ENCODE data around the gene SIGLEC9. TPM values are rescaled to one million over a fixed set of nuclear protein-coding genes. Genes with fewer than 3 reads are reported as not detected.

SIGLEC9 gene
- total RNA-seq, 4 donors from 2014 or later, result 2.0 to 2.2 TPM; not detected in 2

- in situ Hi-C loops (cut with MboI; ENCODE audit: low pct_ligation_motif_present in 1 of 4, low pct_unique_long_range_greater_than_20kb in 1 of 4, low sequenced_read_pairs in 3 of 4), result no loop called here
- peaks cover 7% of the 10 kb centered on the region for H3K27me3 ChIP-seq
- no peak for DNase-seq
- WGBS, 2 donors (ENCODE audit: low coverage in 1 of 2), result 16 to 37% methylated on average over 4 of the region's 4 CpGs
- H3K27ac ChIP-seq, result no peak overlapping the region
- no peaks in the 10 kb centered on the region for H3K4me1 ChIP-seq
- intact Hi-C loops (cut with DNase I; ENCODE audit: low total_unique reads), result no loop called here
- no peaks in the 10 kb centered on the region for H3K36me3 ChIP-seq
- H3K9me3 ChIP-seq, result no peaks in the 10 kb centered on the region
- no peak for TF ChIP-seq CTCF (IDR thresholded peaks at IDR 0.05)
- TF ChIP-seq POLR2AphosphoS5 (IDR thresholded peaks at IDR 0.05), result no peak
- TF ChIP-seq EP300 (IDR thresholded peaks at IDR 0.05; ENCODE audit: low read depth), result no peak
- no peak overlapping the region for H3K4me3 ChIP-seq
These were observed 41.5 kb upstream of the SIGLEC9 start for GRCh38 chr19:51083181-51083580.

GRCh38 chr19:51083783-51084182, 40.9 kb upstream of the SIGLEC9 start:
- 73 to 77% methylated on average over 12 to 14 of the region's 14 CpGs for WGBS, 2 donors (ENCODE audit: low coverage in 1 of 2)
- peaks cover 7% of the 10 kb centered on the region for H3K27me3 ChIP-seq
- H3K4me1 ChIP-seq, result no peaks in the 10 kb centered on the region
- intact Hi-C loops (cut with DNase I; ENCODE audit: low total_unique reads), result no loop called here
- H3K27ac ChIP-seq, result no peak overlapping the region
- H3K9me3 ChIP-seq, result no peaks in the 10 kb centered on the region
- no peak for DNase-seq
- in situ Hi-C loops (cut with MboI; ENCODE audit: low pct_ligation_motif_present in 1 of 4, low pct_unique_long_range_greater_than_20kb in 1 of 4, low sequenced_read_pairs in 3 of 4), result no loop called here
- TF ChIP-seq EP300 (IDR thresholded peaks at IDR 0.05; ENCODE audit: low read depth) (no peak), POLR2AphosphoS5 (IDR thresholded peaks at IDR 0.05) (no peak), CTCF (IDR thresholded peaks at IDR 0.05) (no peak), POLR2A (IDR thresholded peaks at IDR 0.05) (no peak)
- H3K4me3 ChIP-seq, result no peak overlapping the region
- no peaks in the 10 kb centered on the region for H3K36me3 ChIP-seq

GRCh38 chr19:51084505-51084904, 40.2 kb upstream of the SIGLEC9 start:
- in situ Hi-C loops (cut with MboI; ENCODE audit: low pct_ligation_motif_present in 1 of 4, low pct_unique_long_range_greater_than_20kb in 1 of 4, low sequenced_read_pairs in 3 of 4) (no loop called here), intact Hi-C loops (cut with DNase I; ENCODE audit: low total_unique reads) (no loop called here)
- WGBS, 2 donors (ENCODE audit: low coverage in 1 of 2), result 78 to 100% methylated on average over 1 to 7 of the region's 7 CpGs
- no peak overlapping the region for H3K27ac ChIP-seq
- H3K4me1 ChIP-seq, result no peaks in the 10 kb centered on the region
- H3K36me3 ChIP-seq, result no peaks in the 10 kb centered on the region
- no peaks in the 10 kb centered on the region for H3K9me3 ChIP-seq
- peaks cover 7% of the 10 kb centered on the region for H3K27me3 ChIP-seq
- no peak for DNase-seq
- TF ChIP-seq CTCF (IDR thresholded peaks at IDR 0.05) (no peak), POLR2A (IDR thresholded peaks at IDR 0.05) (no peak), POLR2AphosphoS5 (IDR thresholded peaks at IDR 0.05) (no peak), EP300 (IDR thresholded peaks at IDR 0.05; ENCODE audit: low read depth) (no peak)
- H3K4me3 ChIP-seq, result no peak overlapping the region

GRCh38 chr19:51086153-51086850, 38.4 kb upstream of the SIGLEC9 start:
- no peaks in the 10 kb centered on the region for H3K4me1 ChIP-seq
- TF ChIP-seq POLR2AphosphoS5 (IDR thresholded peaks at IDR 0.05) (no peak), POLR2A (IDR thresholded peaks at IDR 0.05) (no peak), EP300 (IDR thresholded peaks at IDR 0.05; ENCODE audit: low read depth) (no peak), CTCF (IDR thresholded peaks at IDR 0.05) (no peak)
- peaks cover 7% of the 10 kb centered on the region for H3K27me3 ChIP-seq
- H3K27ac ChIP-seq, result no peak overlapping the region
- in situ Hi-C loops (cut with MboI; ENCODE audit: low pct_ligation_motif_present in 1 of 4, low pct_unique_long_range_greater_than_20kb in 1 of 4, low sequenced_read_pairs in 3 of 4) (no loop called here), intact Hi-C loops (cut with DNase I; ENCODE audit: low total_unique reads) (no loop called here)
- H3K9me3 ChIP-seq, result no peaks in the 10 kb centered on the region
- H3K4me3 ChIP-seq, result no peak overlapping the region
- DNase-seq, result no peak
- no peaks in the 10 kb centered on the region for H3K36me3 ChIP-seq
- WGBS, 2 donors (ENCODE audit: low coverage in 1 of 2), result 83 to 84% methylated on average over 4 to 18 of the region's 18 CpGs

All from transverse colon (tissue), 4 donors.